Loucy (cell line): ENCODE results near the gene CDC25A.

ENCODE experiments used
- H2AFZ ChIP-seq: fragments of 200-600 bp; sonication (generic); 2 replicates; pipeline ENCODE4 v1.6.0; 2016; ENCODE audit warnings: antibody characterized with exemption, mild to moderate bottlenecking, low read length, moderate library complexity
- H3F3A ChIP-seq: fragments of 200-600 bp; 2 replicates; pipeline ENCODE4 v1.6.0; 2016; ENCODE audit warnings: antibody characterized with exemption, low read depth, mild to moderate bottlenecking
- H3K27me3 ChIP-seq: fragments of 200-600 bp; sonication (generic); 2 replicates; pipeline ENCODE4 v1.6.1; 2014; ENCODE audit warnings: low read length, mild to moderate bottlenecking; ENCODE audit not compliant: insufficient read depth, poor library complexity, severe bottlenecking
- H3K36me3 ChIP-seq: fragments of 200-600 bp; sonication (generic); 2 replicates; pipeline ENCODE4 v1.6.1; 2016; ENCODE audit warnings: low read length; ENCODE audit not compliant: insufficient read depth
- H3K4me1 ChIP-seq: fragments of 200-600 bp; sonication (generic); 2 replicates; pipeline ENCODE4 v1.5.1; 2014; ENCODE audit warnings: low read length, mild to moderate bottlenecking; ENCODE audit not compliant: insufficient read depth, poor library complexity, severe bottlenecking
- H3K4me2 ChIP-seq: fragments of 200-600 bp; sonication (generic); 2 replicates; pipeline ENCODE4 v1.6.0; 2014; ENCODE audit warnings: antibody characterized with exemption, low read length, low read depth, mild to moderate bottlenecking; ENCODE audit not compliant: poor library complexity, severe bottlenecking
- H3K4me3 ChIP-seq: fragments of 200-600 bp; sonication (generic); 2 replicates; pipeline ENCODE4 v1.5.1; 2014; ENCODE audit warnings: low read length, mild to moderate bottlenecking, mixed read lengths; ENCODE audit not compliant: poor library complexity, severe bottlenecking
- H3K79me2 ChIP-seq: fragments of 200-600 bp; sonication (generic); 2 replicates; pipeline ENCODE4 v1.6.1; 2014; ENCODE audit warnings: low read length; ENCODE audit not compliant: insufficient read depth
- H3K9ac ChIP-seq: fragments of 200-600 bp; sonication (generic); 2 replicates; pipeline ENCODE4 v1.6.0; 2014; ENCODE audit warnings: mild to moderate bottlenecking, low read depth, low read length, moderate library complexity; ENCODE audit not compliant: poor library complexity, severe bottlenecking
- H3K9me2 ChIP-seq: fragments of 200-600 bp; sonication (generic); replicated peaks from 2 replicates; pipeline ENCODE4 v1.6.1; 2016; ENCODE audit warnings: low read depth, low read length, mixed read lengths
- H3K9me3 ChIP-seq: fragments of 200-600 bp; sonication (generic); 2 replicates; pipeline ENCODE4 v1.6.1; 2014; ENCODE audit warnings: mild to moderate bottlenecking, antibody characterized with exemption, low read length, low read depth; ENCODE audit not compliant: insufficient read depth
- H4K20me1 ChIP-seq: fragments of 200-600 bp; sonication (generic); 2 replicates; pipeline ENCODE4 v1.6.0; 2014; ENCODE audit warnings: antibody characterized with exemption, low read length, mild to moderate bottlenecking; ENCODE audit not compliant: insufficient read depth, poor library complexity, severe bottlenecking
- CTCF ChIP-seq: fragments of 200-600 bp; sonication (generic); conservative IDR thresholded peaks from 2 replicates; pipeline ENCODE4 v1.5.1; 2014; ENCODE audit warnings: mild to moderate bottlenecking, antibody characterized with exemption, low read length
- EZH2phosphoT487 ChIP-seq: fragments of 200-600 bp; IDR thresholded peaks from 2 replicates; pipeline ENCODE4 v1.6.1; 2018; ENCODE audit warnings: antibody characterized with exemption, mild to moderate bottlenecking, moderate library complexity, borderline replicate concordance

CDC25A gene

GRCh38 chr3:48141604-48142137 is 46.5 kb downstream of the CDC25A start:
- no peaks in the 10 kb centered on the region for H3K9me3 ChIP-seq
- TF ChIP-seq EZH2phosphoT487, result no peak
- TF ChIP-seq CTCF, result no peak
- no peak overlapping the region for H3K4me2 ChIP-seq

GRCh38 chr3:48140936-48141603 is 47.1 kb downstream of the CDC25A start:
- no peaks in the 10 kb centered on the region for H3K9me3 ChIP-seq
- no peak overlapping the region for H3K9ac ChIP-seq
- no peaks in the 10 kb centered on the region for H3K27me3 ChIP-seq
- no peaks in the 10 kb centered on the region for H4K20me1 ChIP-seq
- no peaks in the 10 kb centered on the region for H3K36me3 ChIP-seq
- no peaks in the 10 kb centered on the region for H3F3A ChIP-seq
- no peak overlapping the region for H3K4me3 ChIP-seq
- no peak overlapping the region for H3K4me2 ChIP-seq
- H2AFZ ChIP-seq, result no peak overlapping the region
- H3K9me2 ChIP-seq, result no peaks in the 10 kb centered on the region
- no peaks in the 10 kb centered on the region for H3K79me2 ChIP-seq
- H3K4me1 ChIP-seq, result no peaks in the 10 kb centered on the region
- TF ChIP-seq EZH2phosphoT487 (no peak), CTCF (no peak)

More at GRCh38 chr3:48141604-48142137, 46.5 kb downstream of the CDC25A start:
- H3K36me3 ChIP-seq, result no peaks in the 10 kb centered on the region
- no peaks in the 10 kb centered on the region for H4K20me1 ChIP-seq
- no peaks in the 10 kb centered on the region for H3K4me1 ChIP-seq
- H3K79me2 ChIP-seq, result no peaks in the 10 kb centered on the region
- H3F3A ChIP-seq, result no peaks in the 10 kb centered on the region
- no peak overlapping the region for H3K4me3 ChIP-seq
- no peak overlapping the region for H2AFZ ChIP-seq
- no peaks in the 10 kb centered on the region for H3K27me3 ChIP-seq
- no peaks in the 10 kb centered on the region for H3K9me2 ChIP-seq
- no peak overlapping the region for H3K9ac ChIP-seq

- H3K36me3 ChIP-seq, result no peaks in the 10 kb centered on the region
- H3K79me2 ChIP-seq, result no peaks in the 10 kb centered on the region
- H3K9me2 ChIP-seq, result no peaks in the 10 kb centered on the region
- H3K27me3 ChIP-seq, result no peaks in the 10 kb centered on the region
- H3K9me3 ChIP-seq, result no peaks in the 10 kb centered on the region
- H3K4me1 ChIP-seq, result no peaks in the 10 kb centered on the region
- no peak overlapping the region for H3K9ac ChIP-seq
- no peaks in the 10 kb centered on the region for H3F3A ChIP-seq
- H3K4me3 ChIP-seq, result no peak overlapping the region
- H2AFZ ChIP-seq, result no peak overlapping the region; the same call in 1 of the 2 replicates
- no peak for TF ChIP-seq EZH2phosphoT487
- TF ChIP-seq CTCF, result no peak
- H4K20me1 ChIP-seq, result no peaks in the 10 kb centered on the region
- no peak overlapping the region for H3K4me2 ChIP-seq
Measured at GRCh38 chr3:48140336-48140757, 47.9 kb downstream of the CDC25A start.
